Activated CD4-positive, alpha-beta T cell treated with anti-CD3 and anti-CD28 coated beads for 24 hours (primary cell): ENCODE data around the gene TECR.
A peak's percentile ranks its signal among the peaks of the same experiment; 100 is the strongest.
"Not testable (repeated sequence)": the region's sequence is repeated elsewhere in the genome, so short reads cannot be mapped to it uniquely, and the experiment has no call there.

Experiments
- DNase-seq, 2 donors: peaks; one replicate each; pipeline ENCODE4 v3.0.0-alpha.2; 2020; ENCODE audit warnings: low read depth in 2 of 2

TECR gene

DNA sequence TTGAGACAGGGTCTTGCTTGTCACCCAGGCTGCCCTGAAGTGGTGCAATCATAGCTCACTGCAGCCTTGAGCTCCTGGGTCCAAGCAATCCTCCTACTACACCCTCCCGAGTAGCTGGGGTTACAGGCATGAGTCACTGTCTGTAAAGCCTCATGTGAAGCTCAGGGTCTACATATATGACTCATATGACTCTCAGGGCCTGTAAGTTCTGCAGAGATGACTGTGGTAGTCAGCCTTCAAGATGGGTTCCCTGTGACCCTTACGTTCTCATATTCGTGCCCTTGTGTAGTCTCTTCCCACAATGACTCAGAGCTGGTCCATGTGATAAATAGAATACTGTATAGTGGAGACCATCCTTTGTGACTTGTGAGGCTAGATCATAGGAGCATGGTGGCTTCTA is 55.8 kb downstream of the TECR start:
- peak in 1 of 2 donors; percentile 22 for DNase-seq

DNA sequence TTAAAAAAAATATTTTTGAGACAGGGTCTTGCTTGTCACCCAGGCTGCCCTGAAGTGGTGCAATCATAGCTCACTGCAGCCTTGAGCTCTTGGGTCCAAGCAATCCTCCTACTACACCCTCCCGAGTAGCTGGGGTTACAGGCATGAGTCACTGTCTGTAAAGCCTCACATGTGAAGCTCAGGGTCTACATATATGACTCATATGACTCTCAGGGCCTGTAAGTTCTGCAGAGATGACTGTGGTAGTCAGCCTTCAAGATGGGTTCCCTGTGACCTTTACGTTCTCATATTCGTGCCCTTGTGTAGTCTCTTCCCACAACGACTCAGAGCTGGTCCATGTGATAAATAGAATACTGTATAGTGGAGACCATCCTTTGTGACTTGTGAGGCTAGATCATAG is 60.0 kb downstream of the TECR start:
- not testable (repeated sequence) for DNase-seq

DNA sequence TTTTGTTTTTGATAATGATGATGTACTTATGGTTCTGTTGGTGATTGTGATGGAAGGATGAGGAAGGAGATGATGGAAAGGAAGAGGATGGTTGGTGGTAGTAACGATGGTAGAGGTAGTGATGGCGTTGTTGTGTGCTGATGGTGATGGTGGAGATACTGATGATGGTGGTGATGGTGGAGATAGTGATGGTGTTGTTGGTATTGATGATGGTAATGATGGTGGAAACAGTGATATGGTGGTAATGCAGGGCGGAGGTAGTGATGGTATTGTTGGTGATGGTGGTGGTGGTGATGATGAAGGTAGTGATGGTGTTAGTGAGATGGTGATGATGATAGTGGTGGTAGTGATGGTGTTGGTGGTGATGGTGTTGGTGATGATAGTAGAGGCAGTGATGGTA is 66.2 kb downstream of the TECR start:
- no peak for DNase-seq

DNA sequence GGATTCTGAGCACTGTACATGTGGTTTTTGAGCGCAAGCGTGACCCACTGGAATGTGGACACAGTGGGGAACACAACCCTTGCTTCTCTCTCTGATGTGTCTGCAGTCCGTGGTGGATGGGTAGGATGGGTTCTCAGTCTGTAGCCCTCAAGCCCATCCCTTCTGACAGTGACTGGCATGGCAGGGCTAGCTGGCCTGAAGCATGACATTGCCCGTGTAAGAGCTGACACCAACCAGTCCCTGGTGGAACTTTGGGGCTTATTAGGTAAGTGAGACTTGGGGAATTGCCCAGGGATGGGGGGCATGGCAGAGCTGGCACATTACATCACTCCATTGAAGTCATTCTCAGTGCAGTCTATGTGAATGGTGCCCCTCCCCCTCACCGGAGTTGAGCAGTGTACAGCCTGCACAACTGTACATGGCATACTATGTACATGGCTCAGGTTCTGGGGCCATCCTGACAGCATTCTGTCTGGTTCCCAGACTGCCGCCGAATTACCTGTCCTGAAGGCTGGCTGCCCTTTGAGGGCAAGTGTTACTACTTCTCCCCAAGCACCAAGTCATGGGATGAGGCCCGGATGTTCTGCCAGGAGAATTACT is 70.3 kb downstream of the TECR start:
- DNase-seq: no peak

- DNase-seq: no peak
Measured at GRCh38 chr19:14603990-14604387, 74.6 kb downstream of the TECR start.

GRCh38 chr19:14606627-14607026 is 77.2 kb downstream of the TECR start:
- DNase-seq: no peak

DNA sequence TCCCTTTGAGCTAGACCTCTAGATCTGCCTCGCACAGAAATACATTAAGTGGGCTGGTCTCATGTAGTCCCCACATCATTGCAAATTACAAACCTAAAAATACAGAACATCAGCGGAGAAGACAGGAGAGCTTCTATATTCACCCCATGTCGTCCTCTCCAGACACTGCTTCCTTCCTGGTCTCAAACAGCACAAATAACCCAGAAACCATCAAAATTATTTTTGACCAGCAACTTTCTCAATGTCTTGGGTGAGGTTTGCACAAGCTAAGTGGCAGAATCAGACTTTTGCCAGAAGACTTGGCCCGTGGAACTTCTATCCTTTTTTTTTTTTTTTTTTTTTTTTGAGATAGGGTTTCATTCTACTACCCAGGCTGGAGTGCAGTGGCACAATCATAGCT is 81.7 kb downstream of the TECR start:
- no peak for DNase-seq

DNA sequence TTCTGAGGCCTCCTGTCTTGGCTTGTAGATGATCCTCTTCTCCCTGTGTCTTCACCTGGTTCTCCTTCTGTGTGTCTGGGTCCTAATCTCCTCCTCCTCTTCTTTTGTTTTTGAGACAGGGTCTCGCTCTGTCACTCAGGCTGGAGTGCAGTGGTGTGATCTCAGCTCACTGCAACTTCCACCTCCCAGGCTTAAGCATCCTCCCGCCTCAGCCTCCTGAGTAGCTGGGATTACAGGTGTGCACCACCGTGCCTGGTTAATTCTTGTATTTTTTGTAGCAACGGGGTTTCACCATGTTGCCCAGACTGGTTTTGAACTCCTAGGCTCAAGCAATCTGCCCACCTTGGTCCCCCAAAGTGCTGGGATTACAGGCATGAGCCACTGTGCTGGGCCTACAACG is 82.8 kb downstream of the TECR start:
- DNase-seq: not testable (repeated sequence)

DNA sequence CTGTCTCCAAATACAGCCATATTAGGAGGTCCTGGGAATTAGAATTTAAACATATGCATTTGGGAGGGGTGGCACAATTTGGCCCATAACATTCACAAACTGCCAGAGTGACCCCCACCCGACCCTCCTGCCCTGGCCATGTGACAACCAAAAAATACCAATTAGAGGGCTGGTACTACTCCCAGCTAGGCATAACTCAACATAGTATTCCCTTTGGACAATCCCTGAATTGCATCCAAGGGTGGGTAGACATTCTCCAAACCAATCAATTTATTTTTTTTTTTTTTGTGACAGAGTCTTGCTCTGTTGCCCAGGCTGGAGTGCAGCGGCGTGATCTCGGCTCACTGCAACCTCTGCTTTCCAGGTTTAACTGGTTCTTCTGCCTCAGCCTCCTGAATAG is 83.3 kb downstream of the TECR start:
- DNase-seq: no peak

DNA sequence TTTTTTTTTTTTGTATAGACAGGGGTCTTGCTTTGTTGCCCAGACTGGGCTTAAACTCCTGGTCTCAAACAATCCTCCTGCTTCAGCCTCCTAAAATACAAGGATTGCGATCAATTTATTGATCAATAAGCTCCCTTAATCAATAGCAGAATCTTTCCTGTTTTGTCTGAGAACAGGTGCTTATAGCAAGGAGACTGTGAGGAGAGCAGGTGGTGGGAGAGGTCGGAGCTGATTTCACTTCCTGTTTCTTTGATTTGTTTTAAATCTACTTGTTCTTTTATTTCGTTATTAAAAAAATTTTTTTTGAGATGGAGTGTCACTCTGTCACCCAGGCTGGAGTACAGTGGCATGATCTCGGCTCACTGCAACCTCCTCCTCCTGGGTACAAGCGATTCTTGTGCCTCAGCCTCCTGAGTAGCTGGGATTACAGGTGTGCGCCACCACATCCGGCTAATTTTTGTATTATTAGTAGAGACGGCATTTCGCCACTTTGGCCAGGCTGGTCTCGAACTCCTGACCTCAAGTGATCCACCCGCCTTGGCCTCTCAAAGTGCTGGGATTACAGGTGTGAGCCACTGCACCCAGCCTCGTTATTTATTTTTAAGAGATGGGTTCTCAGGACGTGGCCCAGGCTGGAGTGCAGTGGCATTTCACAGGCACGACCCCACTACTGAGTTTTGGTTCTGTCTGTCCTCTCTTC is 84.2 kb downstream of the TECR start:
- DNase-seq: not testable (repeated sequence)

DNA sequence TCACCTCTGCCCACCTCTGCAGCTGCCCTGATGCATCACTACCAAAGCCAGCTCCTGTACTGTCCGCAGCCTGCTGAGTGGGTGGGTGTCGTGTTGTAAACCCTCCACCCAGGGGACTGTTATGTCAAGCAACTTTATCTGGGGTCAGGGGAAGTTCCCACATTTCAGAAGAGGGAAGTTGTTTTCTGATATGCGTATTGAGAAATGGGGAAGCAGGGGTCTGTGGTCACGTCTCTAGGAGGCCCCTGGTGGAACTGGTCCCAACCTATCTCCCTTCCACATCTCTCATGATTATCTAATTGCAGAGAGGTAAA is 84.7 kb downstream of the TECR start:
- no peak for DNase-seq
